A673 (cell line): ENCODE data around the gene CPE.

Experiments used
- EZH2 ChIP-seq: fragments of 200-600 bp; sonication (generic); IDR thresholded peaks from 2 replicates; pipeline ENCODE4 v1.6.1; 2017; ENCODE audit warnings: borderline replicate concordance, low read depth, mild to moderate bottlenecking, mixed read lengths, antibody characterized with exemption, low read length; ENCODE audit not compliant: poor library complexity, severe bottlenecking
- TF ChIP-seq, protein P1 (sequence below): fragments of 300-800, 200-600 bp; sonication (generic); conservative IDR thresholded peaks from 2 replicates; pipeline ENCODE4 v1.5.1; 2017; ENCODE audit warnings: low read depth, mild to moderate bottlenecking, antibody characterized with exemption, low read length, moderate library complexity, mixed read lengths

DNA sequence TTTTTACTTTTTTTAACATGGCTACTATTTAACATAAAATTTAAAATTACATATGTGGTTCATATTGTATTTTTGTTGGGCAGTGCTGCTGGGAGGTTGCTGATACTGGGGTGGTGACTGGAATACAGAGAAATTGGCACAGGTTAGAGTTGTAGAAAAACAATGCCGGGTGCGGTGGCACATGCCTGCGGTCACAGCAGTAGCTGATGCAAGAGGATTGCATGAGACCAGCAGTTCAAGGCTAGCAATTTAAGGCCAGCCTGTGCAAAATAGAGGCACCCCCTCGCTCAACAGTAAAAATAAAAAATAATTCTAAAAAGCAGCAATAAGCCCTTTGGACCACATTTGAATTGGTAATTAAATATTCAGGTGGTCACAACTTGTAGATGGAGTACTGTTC is 11.8 kb upstream of the CPE start:
- TF ChIP-seq, protein P1, sequence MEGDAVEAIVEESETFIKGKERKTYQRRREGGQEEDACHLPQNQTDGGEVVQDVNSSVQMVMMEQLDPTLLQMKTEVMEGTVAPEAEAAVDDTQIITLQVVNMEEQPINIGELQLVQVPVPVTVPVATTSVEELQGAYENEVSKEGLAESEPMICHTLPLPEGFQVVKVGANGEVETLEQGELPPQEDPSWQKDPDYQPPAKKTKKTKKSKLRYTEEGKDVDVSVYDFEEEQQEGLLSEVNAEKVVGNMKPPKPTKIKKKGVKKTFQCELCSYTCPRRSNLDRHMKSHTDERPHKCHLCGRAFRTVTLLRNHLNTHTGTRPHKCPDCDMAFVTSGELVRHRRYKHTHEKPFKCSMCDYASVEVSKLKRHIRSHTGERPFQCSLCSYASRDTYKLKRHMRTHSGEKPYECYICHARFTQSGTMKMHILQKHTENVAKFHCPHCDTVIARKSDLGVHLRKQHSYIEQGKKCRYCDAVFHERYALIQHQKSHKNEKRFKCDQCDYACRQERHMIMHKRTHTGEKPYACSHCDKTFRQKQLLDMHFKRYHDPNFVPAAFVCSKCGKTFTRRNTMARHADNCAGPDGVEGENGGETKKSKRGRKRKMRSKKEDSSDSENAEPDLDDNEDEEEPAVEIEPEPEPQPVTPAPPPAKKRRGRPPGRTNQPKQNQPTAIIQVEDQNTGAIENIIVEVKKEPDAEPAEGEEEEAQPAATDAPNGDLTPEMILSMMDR = no peak
- no peak for TF ChIP-seq EZH2
